Activated gamma-delta T cell treated with Interleukin-2 at 50 U/mL for 16 hours (primary cell): ENCODE data around the gene DDX21.
"Not testable (repeated sequence)": the region's sequence is repeated elsewhere in the genome, so short reads cannot be mapped to it uniquely, and the experiment has no call there.

Source experiments
- DNase-seq: peaks from one replicate; pipeline ENCODE4 v3.0.0-alpha.2; 2020

Gene DDX21

GRCh38 chr10:68988530-68989316 lies 32.8 kb downstream of the DDX21 start, which contains the start of gene KIFBP:
Gene KIFBP, plus strand, starts transcription at chr10:68988803. Its CDS starts 30 bp downstream, at chr10:68988833.
- DNase-seq, result peak; percentile 74

DNA sequence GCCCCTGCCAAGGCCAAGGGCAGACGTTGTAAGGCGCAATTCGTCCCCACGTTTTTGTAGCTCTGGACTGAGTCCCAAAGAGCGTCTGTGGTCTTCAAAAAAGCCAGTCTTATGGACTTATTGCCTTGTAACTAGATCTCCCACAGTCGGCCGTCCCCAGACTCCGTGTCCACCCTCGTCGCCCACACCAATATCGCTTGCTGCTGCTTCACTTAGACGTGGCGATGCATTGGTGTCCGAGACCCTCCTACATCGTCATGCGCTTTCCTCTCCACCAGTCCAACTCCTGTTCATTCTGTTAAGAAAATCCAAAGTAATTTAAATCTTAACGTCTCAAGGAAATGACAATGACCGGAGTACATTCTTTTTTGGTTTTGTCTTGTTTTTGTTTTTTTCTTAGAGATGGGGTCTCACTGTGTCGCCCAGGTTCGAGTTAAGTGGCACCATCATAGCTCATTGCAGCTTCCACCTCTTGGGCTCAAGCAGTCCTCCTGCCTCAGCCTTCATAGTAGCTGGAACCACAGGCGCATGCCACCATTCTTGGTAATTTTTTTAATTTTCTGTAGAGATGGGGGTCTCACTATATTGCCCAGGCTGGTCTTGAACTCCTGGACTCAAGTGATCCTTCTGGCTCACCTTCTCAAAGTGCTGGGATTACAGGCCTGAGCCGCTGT lies 33.5 kb downstream of the DDX21 start:
- no peak for DNase-seq

DNA sequence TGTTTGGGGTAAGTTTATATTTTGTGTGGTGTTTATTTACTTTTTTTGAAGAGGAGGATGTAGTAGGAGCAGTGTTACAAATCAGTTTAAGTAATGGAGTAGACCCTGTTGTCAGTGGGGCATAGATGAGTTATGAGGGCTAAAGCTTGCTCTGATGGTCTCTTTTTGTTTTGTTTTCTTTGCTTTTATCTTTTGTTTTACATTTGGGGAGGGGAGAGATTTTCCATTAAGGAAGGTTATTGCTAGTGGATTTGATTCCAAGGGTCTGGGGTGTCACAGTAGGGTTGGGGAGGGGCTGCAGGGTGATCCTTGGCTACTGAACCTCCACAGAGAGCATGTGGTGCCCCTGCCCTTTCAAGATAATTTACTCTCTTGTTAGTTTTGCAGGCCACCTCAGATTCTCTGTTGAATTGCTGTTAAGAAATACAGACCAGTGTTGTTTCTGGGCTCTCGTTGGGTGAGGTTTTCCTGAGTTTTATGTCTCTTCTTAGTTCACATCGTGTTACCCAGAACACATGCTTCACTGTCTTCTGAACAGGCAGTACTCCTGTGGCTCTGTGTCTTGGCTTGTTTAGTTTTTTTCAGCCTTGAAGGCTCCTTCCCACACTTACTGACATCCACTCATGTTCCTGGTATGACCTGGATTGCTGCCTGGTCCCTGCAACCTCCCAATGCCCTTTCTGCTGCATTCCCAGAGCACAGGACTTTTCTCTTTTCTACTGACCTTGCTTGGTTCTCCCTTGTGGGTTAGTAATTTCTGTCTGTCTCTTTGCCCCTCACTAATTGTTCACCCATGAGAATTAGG lies 36.9 kb downstream of the DDX21 start:
- no peak for DNase-seq

DNA sequence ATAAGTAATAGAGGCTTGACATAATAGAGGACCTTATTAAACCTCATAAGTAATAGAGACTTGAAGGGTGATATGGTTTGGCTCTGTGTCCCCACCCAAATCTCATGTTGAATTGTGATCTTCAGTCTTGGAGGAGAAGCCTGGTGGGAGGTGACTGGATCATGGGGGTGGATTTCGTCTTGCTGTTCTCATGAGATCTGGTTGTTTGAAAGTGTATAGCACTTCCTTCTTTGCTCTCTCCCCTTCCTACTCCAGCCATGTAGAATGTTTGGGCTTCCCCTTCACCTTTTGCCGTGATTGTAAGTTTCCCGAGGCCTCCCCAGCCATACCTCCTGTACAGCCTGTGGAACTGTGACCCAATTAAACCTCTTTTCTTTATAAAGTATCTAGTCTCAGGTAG lies 41.2 kb downstream of the DDX21 start:
- no peak for DNase-seq

DNA sequence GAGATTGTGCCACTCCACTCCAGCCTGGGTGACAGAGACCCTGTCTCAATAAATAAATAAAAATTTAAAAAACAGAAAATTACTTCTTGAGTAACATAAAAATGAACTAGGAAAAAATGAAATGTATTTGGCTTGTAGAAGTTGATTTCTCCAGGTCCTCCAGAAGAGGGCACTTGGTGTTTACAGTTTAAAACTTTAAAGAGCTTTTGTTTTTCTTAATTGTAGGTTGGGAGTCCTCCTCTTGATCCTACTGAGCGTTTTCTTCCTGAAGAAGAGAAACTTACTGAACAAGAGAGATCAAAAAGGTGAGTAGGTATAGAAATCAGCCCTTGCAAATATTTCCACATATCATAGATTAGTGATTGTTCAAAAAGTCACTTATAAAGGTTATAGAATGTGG lies 48.9 kb downstream of the DDX21 start:
- DNase-seq, result no peak

DNA sequence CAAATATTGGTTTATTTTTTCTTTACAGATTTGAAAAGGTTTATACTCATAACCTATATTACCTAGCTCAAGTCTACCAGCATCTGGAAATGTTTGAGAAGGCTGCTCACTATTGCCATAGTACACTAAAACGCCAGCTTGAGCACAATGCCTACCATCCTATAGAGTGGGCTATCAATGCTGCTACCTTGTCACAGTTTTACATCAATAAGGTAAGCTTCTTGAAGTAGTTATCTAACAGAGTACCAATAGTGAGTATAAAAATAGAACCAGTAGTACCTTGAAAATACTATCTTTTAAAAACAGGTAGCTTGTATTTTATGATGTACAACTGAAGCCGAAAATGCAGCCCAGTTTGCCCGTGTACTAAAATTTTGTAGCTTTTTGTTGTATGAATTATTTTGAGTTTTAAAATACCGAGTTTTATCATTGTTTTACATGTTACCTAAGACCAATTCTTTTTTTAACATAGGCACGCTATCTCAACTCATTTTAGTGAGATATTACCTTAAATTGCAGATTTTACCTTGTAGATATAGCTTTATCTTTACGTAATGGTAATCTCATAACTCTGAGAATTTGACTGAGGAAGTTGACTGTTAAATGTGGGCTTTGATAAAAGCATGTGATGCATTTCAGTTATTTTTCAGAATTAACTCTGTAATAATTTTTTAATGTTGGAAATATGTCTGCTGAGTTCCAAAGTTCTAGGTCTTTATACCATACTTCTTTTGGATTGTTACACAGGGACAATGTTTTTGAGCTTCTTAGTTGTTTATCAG lies 49.9 kb downstream of the DDX21 start:
- no peak for DNase-seq

DNA sequence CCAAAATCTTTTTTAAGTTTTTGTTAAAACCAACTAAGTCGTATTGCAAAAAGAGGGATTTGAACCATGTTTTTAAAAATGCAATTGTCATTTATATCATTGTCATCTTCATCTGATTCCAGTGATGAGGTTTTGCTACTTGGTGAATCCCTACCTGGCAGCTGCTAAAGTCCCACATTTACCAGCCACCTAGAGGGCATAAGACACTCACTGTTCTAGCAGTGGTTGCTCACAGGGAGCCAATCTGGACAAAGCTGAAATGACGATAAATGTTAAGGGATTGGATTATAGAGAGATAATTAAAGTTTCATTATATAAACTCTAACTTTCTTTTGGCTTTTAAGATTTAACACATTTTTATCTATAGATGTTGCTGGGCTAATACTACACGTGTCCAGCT lies 51.3 kb downstream of the DDX21 start:
- no peak for DNase-seq

DNA sequence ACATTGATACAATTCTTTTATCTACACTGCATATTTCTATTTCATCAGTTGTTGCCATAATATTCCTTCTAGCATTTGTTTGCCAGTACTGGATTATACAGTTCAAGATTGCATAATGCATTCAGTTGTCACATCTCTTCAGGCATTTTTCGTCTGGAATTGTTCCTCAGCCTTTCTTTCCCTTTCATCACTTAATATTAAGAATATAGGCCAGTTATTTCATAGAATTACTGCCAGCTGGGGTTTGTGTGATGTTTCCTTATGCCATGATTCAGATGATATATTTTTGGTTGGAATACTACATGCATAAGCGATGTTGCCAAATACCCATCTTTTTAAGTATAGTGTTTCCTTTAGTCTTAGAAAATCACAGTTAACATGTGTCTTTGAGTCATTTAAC lies 53.4 kb downstream of the DDX21 start:
- no peak for DNase-seq

DNA sequence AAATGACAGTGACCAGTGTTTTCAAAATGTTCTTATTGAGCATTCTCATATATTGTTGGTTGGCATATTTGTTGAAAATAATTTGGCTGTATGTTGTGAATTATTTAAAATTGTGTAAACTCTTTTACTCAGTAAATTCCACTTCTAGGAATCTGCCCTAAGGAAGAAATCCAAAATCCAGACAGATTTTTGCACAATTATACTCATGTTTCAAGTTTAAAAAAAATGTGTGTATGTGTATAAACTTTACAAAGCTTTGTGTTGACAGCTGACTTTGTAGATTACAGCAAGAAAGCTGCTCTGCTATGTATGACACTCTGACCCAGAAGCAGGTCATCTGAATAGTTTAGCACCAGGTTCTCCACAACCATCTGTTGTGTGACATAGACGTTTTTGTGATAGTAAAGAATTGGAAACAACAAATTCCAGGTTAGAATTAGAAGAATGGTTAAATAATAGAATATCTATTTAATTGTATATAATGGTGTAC lies 54.2 kb downstream of the DDX21 start:
- no peak for DNase-seq

- not testable (repeated sequence) for DNase-seq
These were observed 56.8 kb downstream of the DDX21 start for GRCh38 chr10:69012778-69013177.

DNA sequence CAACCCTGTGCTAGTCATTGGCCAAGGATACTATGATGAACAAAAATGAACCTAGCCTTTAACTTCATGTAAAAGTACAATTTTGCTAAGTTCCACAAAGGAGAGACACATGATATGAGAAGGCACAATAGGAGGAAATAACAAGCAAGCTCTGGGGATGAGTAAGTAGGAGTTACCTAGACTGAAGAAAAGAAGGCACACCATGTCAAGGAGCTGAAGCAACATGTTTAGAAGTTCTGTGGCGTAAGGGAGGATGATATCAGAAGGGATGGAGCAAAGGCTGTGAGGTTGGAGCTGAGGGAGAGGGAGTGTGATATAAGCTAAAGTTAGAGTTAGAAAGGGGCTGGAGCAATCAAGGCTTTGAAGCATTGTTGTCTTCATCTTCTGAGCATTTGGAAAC lies 58.2 kb downstream of the DDX21 start:
- no peak for DNase-seq

GRCh38 chr10:69018613-69019012 lies 62.6 kb downstream of the DDX21 start:
- DNase-seq, result no peak

DNA sequence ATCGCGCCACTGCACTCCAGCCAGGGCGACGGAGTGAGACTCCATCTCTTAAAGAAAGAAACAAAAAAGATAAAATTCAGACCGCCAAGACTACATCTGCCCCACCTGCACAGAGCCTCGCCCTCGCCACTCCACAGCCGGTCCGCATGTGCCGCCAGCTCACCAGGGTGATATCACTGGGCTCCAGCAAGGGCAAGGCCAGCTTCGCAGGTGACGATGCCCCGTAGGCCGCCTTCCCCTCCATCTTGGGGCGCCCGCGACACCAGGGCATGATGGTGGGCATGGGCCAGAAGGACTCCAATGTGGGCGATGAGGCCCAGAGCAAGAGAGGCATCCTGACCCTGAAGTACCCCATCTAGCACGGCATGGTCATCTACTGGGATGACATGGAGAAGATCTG lies 66.6 kb downstream of the DDX21 start:
- DNase-seq, result no peak

DNA sequence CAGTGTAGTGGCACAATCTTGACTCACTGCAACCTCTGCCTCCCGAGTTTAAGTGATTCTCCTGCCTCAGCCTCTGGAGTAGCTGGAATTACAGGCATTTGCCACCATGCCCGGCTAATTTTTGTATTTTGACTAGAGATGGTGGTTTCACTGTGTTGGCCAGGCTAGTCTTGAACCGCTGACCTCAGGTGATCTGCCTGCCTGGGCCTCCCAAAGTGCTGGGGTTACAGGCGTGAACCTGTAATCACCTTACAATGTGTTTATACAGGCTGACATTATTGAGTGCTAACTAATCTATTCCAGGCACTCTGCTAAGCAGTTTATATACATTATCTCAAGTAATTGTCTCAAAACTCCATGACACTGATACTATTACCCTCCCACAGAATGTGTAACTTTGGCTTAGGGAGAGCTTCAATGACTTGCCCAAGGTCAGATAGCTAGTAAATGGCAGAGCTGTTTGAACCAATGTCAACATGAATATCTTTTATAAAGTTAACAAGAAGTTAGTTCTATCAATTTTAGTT lies 69.5 kb downstream of the DDX21 start:
- no peak for DNase-seq

- DNase-seq, result no peak
These were observed 77.3 kb downstream of the DDX21 start for GRCh38 chr10:69033256-69033655.
